Fibroblast of skin of back (primary cell): ENCODE results near the gene UST.
"Not testable (repeated sequence)": the region's sequence is repeated elsewhere in the genome, so short reads cannot be mapped to it uniquely, and the experiment has no call there.

ENCODE experiments used
- DNase-seq: peaks from one replicate; pipeline ENCODE4 v3.0.0-alpha.2; 2013

The UST gene

DNA sequence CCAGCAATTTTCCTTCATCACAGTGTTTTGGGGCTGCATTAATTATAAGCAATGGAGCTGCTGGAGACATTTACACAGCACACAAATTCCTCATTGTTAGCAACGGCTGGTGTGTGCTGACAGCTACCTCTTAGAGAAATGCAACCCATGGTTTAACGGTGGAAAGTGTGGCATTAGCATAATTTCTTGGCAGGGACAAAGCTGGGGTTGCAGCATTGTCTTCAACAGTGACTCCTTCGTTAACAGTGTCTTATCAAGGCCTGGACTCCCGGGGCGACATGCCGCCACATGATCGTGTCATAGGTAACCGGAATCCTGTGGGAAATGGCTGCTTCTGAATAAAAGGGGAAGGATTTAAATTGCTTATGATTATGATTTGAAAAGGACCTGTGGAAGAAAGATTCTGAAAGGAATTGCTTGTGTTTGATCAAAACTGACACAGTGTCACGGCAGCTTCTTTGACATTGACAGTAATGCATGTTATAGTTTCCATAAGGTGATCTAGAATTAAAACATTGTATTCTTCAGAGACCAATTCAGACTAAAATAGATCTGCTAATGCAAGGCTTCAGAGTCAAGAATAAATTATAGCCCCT, 128.0 kb downstream of the UST start:
- DNase-seq: peak; percentile 12

GRCh38 chr6:148878683-148879082, 131.9 kb downstream of the UST start:
- DNase-seq: no peak

DNA sequence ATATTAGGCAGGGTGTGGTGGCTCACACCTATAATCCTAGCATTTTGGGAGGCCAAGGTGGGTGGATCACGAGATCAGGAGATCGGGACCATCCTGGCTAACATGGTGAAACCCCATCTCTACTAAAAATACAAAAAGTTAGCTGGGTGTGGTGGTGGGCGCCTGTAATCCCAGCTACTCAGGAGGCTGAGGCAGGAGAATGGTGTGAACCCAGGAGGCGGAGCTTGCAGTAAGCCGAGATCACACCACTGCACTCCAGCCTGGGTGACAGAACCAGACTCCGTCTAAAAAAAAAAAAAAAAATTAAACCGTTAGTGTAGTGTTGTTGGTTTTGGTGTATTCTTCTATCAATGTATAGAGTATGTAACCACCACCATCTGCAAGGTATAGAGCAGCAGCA, 133.9 kb downstream of the UST start:
- not testable (repeated sequence) for DNase-seq

DNA sequence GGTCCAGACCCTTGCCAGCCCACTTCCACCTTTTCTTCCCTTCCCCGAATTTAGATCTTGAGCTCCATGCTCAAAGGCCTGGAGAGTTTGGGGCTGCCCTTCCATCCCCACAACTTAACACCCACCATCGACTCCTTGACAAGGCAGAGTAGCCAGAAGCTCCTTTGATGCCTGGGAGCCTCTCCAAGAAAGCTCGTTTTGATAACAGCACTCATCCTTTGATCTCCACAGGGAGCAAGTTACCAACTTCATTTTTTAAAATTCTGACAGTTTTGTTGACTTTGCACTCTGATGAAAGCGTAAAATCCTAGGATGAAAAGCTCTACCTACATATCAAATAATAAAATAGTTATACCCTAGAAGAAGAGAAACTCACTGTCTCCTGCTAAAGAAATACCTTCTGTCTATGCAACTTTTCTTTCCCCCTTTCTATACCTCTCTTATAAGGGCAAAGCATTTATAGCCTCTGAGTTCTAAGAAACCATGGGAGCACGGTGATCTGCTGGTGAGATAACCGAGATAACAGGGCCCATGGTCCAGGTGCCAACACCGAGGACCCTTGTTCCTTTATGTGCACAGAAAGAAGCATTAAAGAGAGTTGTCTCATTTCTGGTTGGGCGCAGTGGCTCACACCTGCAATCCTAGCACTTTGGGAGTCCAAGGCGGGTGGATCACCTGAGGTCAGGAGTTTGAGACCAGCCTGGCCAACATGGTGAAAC, 134.9 kb downstream of the UST start:
- DNase-seq: no peak

- no peak for DNase-seq
These were observed 136.4 kb downstream of the UST start for GRCh38 chr6:148883270-148883669.

DNA sequence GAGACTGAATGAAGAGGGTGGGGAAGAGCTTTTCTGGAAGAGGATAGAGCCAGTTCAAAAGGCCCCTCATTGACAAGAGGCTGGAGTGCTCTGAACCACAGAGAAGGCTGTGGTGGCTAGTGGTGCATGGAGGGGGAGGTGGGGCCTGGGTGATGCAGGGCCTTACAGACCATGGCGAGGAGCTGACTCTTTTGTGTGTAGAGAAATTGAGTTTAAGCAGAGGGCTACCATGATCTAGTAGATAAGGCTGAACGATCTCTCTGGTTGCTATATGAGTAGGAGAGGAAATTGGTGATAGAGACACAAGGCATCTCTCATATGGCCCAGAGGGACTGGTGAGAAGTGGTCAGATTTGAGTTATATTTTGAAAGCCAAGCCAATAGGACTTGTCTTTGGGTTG, 137.6 kb downstream of the UST start:
- no peak for DNase-seq

GRCh38 chr6:148885136-148885865, 138.5 kb downstream of the UST start:
- DNase-seq: peak; percentile 80

DNA sequence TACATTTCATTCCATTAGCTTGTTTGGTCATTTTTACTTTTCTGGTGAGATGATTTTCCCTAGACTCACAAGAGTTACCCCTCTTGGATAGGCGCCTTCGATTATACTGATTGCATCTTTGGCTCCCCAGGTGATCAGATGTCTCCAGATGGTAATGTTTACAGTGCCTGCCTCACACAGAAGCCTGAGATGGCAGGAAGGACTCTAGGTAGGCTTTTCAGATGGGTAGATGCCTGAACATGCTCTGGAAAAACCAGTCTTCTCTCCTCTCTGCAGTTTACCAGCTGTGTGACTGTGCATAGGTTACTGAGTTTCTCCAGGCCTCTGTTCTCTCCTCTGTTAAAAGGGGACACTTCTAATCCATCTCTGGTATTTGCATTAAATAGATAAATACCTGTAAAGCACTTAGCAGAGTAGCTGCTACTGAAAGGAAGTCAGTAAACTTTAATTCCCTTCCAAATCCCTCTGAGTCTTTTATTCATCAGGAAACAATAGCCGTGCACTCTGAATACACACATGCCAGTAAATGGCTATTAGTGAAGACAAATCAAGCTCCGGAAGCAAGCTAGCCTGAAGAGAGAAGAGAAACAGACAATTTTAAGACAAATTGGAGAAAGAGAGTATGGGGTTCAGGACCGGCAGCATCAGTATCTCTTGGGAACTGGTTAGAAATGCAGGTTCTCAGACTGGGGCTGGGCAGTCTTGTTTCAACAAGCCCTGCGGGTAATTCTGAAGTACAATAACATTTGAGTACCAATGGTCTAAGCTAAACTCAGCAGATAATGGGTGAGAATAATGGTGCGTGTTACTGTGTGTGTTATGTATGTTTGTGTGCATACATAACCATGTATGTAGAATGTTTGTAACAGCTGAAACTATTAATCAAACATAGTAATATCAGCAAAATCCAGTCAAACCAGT, 139.4 kb downstream of the UST start:
- DNase-seq: no peak

GRCh38 chr6:148887181-148887580, 140.4 kb downstream of the UST start:
- no peak for DNase-seq

DNA sequence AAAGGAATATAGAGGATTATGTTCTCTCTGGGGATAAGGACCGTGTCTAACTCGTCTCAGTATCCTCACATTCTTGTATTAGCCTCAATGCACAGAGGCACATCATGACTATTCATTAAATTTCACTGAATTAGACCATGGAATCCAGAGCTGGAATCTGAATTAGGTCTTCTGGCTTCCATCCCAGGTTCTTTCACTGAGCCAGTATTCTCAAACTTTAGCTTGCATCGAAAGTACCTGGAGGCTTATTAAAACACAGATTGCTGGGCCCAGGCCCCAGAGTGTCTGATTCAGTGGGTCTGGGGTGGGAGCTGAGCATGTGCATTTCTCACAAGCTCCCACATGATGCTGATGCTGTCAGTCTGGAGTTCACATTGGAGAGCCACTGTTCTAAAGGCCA, 142.0 kb downstream of the UST start:
- peak; percentile 21 for DNase-seq

- peak; percentile 65 for DNase-seq
These were observed 143.3 kb downstream of the UST start for GRCh38 chr6:148890096-148890495.

DNA sequence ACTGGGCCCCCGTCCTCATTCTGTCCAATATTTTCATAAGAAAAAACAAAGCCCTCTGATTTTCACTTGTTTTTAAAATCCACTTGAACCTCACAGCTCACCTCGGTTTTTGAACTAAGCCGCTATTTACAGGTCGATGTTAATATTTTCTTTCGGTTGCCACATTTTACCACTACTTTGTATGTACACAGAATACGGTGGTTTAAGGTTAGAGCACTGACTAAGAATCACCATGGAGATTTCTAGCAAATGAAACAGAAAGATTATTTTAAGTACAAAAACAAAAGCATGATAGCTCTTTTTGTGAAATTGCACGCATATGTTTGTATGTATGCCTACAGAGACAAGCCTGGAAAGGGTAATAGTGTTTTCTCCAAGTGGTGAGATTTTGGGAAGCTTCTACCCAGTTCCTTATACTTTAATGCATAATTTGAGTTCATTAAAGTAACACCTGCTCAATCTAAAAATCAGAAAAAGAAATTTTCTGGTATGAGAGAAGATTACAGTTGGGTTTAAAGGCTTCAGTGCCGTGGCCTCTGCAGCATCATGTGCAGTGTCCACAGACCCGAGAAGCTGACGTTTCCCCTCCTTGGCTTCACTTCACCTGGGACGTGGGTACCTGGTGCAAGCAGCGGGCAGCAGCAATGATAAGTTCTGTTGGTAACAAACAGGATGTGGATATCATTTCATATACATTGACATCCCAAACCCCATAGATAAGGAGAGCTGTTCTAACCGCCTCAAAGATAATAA, 144.0 kb downstream of the UST start:
- no peak for DNase-seq

- no peak for DNase-seq
These were observed 144.6 kb downstream of the UST start for GRCh38 chr6:148891405-148891783.

DNA sequence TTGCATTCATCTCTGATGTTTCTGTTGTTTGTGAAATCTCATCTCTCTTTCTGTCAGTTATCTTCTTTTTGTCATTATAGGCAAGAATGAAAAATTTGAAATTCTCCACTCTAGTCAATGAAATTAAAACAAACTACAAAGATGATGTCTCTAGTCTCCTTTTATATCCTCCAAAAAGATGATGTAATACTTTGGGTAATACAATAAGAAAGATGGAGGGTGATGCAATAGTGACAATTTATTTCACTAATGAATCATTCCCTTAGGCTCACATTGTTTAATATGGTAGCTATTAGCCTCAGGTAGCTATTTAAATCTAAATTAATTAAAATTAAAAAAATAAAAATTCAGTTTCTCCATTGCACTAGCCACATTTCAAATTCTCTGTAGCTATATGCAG, 145.4 kb downstream of the UST start:
- peak; percentile 22 for DNase-seq

- no peak for DNase-seq
These were observed 146.2 kb downstream of the UST start for GRCh38 chr6:148893073-148893472.

DNA sequence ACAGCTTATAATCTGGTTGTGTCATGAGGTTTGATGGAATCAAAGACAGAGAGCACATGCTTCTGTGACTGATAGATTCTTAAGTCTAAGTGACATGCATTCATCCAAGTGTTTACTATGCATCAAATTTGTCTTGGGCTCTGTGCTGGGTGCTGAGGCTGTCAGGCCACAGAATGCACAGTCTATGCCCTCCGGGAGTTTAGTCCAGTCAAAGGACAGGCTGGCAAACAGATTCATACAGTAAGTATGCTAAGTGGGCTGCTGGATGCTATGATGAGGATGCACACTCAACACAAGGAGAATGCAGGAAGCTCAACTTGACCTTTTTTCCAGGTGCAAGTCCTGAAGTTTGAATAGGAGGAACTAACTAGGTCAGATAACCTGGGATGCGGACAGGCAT, 146.7 kb downstream of the UST start:
- no peak for DNase-seq

DNA sequence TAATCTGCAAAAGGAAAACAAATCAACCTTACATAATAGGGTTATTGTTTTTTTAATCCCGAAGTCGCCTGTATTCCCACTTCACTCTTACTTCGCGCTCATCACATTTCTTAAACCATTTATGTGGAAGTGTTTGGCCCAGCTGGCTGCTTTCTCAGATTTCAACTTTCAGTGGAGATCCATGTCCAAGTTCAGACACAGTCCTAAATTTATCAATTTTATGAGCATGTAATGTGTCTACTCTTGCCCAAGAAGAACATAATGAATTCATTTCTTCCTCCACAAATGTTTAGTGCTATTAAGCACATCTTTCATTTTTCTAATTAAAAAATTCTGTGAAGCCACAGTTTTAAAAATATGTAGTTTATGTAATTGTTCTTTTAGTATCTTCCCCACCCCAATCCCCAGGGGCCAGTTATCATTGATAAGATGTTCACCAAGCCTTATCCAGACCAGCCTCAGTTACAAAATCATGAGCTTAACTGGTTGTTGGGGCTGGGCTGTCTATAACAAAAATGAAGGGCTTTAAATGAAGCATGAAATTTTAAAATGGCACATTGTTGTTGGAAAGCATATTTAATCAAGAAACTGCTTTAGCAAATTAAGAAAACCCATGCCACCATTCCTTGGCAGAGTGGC, 151.7 kb downstream of the UST start:
- no peak for DNase-seq

GRCh38 chr6:148904896-148905870, 158.4 kb downstream of the UST start:
- no peak for DNase-seq

DNA sequence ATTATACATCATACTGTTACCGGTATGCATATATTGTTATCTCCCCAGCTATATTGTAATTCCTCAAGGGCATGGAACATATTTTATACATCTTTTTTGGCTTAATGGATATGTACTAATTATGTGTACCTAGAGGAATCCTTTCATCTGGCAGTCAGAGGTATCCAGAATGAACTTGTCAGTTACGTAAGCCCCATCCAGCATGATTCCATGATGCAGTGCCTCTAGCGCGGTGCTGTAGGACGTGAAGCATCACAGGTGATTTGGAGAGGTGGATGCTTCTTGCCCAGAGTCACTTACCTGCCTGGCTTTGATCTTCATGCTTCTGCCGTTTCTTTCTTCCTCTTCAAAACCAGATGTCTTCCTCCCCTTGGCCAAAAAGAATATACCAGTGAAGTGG, 159.1 kb downstream of the UST start:
- no peak for DNase-seq

- no peak for DNase-seq
These were observed 159.6 kb downstream of the UST start for GRCh38 chr6:148906386-148906785.
